Thyroid gland (tissue), 4 donors: ENCODE results near the gene DGKH. TPM values are rescaled to one million over a fixed set of nuclear protein-coding genes. Genes with fewer than 3 reads are reported as not detected.

ENCODE experiments used
- DNase-seq, 2 donors: peaks; one replicate each; pipeline ENCODE4 v3.0.0-alpha.2; 2019
- H3K27ac ChIP-seq, 3 donors: fragments of 200-600 bp; sonication (generic); 1 replicate in 2 of 3; 2 replicates in 1 of 3; pipeline ENCODE4 v1.5.1; 2016 to 2019; ENCODE audit warnings: mild to moderate bottlenecking in 1 of 3, moderate library complexity in 1 of 3
- H3K27me3 ChIP-seq: fragments of 200-600 bp; sonication (generic); one replicate; pipeline ENCODE4 v1.5.1; 2019
- H3K36me3 ChIP-seq, 2 donors: fragments of 200-600 bp; sonication (generic); one replicate each; pipeline ENCODE4 v1.5.1; 2016 to 2019
- H3K4me1 ChIP-seq, 2 donors: fragments of 200-600 bp; sonication (generic); one replicate each; pipeline ENCODE4 v1.5.1; 2017 to 2019
- H3K4me3 ChIP-seq, 3 donors: fragments of 200-600 bp; sonication (generic); replicated peaks in 1 of 3; 1 replicate in 2 of 3; 2 replicates in 1 of 3; pipeline ENCODE4 v1.5.1; 2016; ENCODE audit warnings: mild to moderate bottlenecking in 1 of 3
- H3K9me3 ChIP-seq: fragments of 200-600 bp; sonication (generic); one replicate; pipeline ENCODE4 v1.5.1; 2017
- CTCF ChIP-seq, 6 experiments: fragments of 200-600 bp in 3 of 6; fragments of 450-650 bp in 3 of 6; sonication (generic) in 3 of 6; IDR thresholded peaks; one replicate each; pipeline ENCODE4 v1.5.1; 2016 to 2019; ENCODE audit warnings: antibody characterized with exemption in 6 of 6, mild to moderate bottlenecking in 2 of 6, inconsistent platforms in 1 of 6, moderate library complexity in 1 of 6
- POLR2A ChIP-seq, 2 donors: fragments of 450-650 bp; IDR thresholded peaks; one replicate each; pipeline ENCODE4 v1.6.1; 2017; ENCODE audit warnings: antibody characterized with exemption in 2 of 2, mild to moderate bottlenecking in 2 of 2, moderate library complexity in 1 of 2
- WGBS, 2 donors: methylation state at CpG; one replicate each; pipeline ENCODE4 v1.1.5; 2017; 5-methylcytosine and 5-hydroxymethylcytosine counted together
- intact Hi-C: fragments of 100-400 bp; cut with DNase I; formaldehyde crosslinking; loops from one replicate; pipeline ENCODE4 v1.15.1; 2023
- total RNA-seq, 4 donors: library from RNA; depleted of rRNA; stranded (reverse); fragments of >200 nt; gene quantifications; one replicate each; pipeline ENCODE4 v1.2.3, GENCODE V29; 2016

The DGKH gene
- total RNA-seq, 4 donors from 2014 or later = 7.9 to 15.9 (median 12.4) TPM

GRCh38 chr13:42036711-42037110, 11.7 kb upstream of the DGKH start:
- Histone ChIP-seq H3K27me3 (no peaks in the 10 kb centered on the region), H3K9me3 (no peaks in the 10 kb centered on the region), H3K36me3 (no peaks in the 10 kb centered on the region), H3K4me3 (no peak overlapping the region), H3K27ac (no peak overlapping the region), H3K4me1 (peaks cover 0 to 4% of the 10 kb centered on the region in 2 donors)
- intact Hi-C loops = no loop called here
- 95 to 96% methylated on average over 3 of the region's 3 CpGs for WGBS, 2 donors
- DNase-seq = no peak
- no peak for TF ChIP-seq CTCF (IDR thresholded peaks at IDR 0.05)
- no peak for TF ChIP-seq POLR2A (IDR thresholded peaks at IDR 0.05)

- WGBS, 2 donors = 90 to 94% methylated on average over 19 of the region's 19 CpGs
- no peak for TF ChIP-seq POLR2A (IDR thresholded peaks at IDR 0.05)
- TF ChIP-seq CTCF (IDR thresholded peaks at IDR 0.05) = no peak
- H3K36me3 ChIP-seq = no peaks in the 10 kb centered on the region
- no peak overlapping the region for H3K4me3 ChIP-seq
- intact Hi-C loops = no loop called here
- no peaks in the 10 kb centered on the region for H3K9me3 ChIP-seq
- peak; percentile 1 to 7 for DNase-seq
- H3K4me1 ChIP-seq = peaks cover 0 to 4% of the 10 kb centered on the region in 2 donors
- H3K27me3 ChIP-seq = no peaks in the 10 kb centered on the region
- peak overlapping the region in 2 of 3 donors; percentile 85 to 99 for H3K27ac ChIP-seq
Measured at GRCh38 chr13:42038661-42039456, 9.6 kb upstream of the DGKH start.

- TF ChIP-seq POLR2A (IDR thresholded peaks at IDR 0.05) = no peak
- TF ChIP-seq CTCF (IDR thresholded peaks at IDR 0.05) = peak in 2 of 6 experiments; percentile 12 to 18
- H3K27me3 ChIP-seq = no peaks in the 10 kb centered on the region
- DNase-seq = no peak
- peaks cover 0 to 4% of the 10 kb centered on the region in 2 donors for H3K4me1 ChIP-seq
- intact Hi-C loops = no loop called here
- H3K4me3 ChIP-seq = peak overlapping the region in 2 of 3 donors; percentile 84 to 90
- WGBS, 2 donors = 24 to 26% methylated on average over 14 of the region's 14 CpGs
- H3K9me3 ChIP-seq = no peaks in the 10 kb centered on the region
- no peaks in the 10 kb centered on the region for H3K36me3 ChIP-seq
- H3K27ac ChIP-seq = peak overlapping the region; percentile 85 to 99 (median 99)
Measured at GRCh38 chr13:42039457-42039945, 8.9 kb upstream of the DGKH start.

- Histone ChIP-seq H3K36me3 (no peaks in the 10 kb centered on the region), H3K4me1 (peaks cover 0 to 4% of the 10 kb centered on the region in 2 donors), H3K27ac (peak overlapping the region; percentile 85 to 99 (median 99)), H3K27me3 (no peaks in the 10 kb centered on the region), H3K9me3 (no peaks in the 10 kb centered on the region), H3K4me3 (peak overlapping the region; percentile 51 to 90 (median 84))
- peak; percentile 20 to 94 for TF ChIP-seq POLR2A (IDR thresholded peaks at IDR 0.05)
- peak in 1 of 6 experiments; percentile 16 for TF ChIP-seq CTCF (IDR thresholded peaks at IDR 0.05)
- peak; percentile 90 to 92 for DNase-seq
- 0 to 3% methylated on average over 17 to 27 of the region's 91 CpGs for WGBS, 2 donors
- intact Hi-C loops = no loop called here
Measured at GRCh38 chr13:42039946-42040729, 8.3 kb upstream of the DGKH start.
